ENCODE data around the gene CSNK1G1. TPM values are rescaled to one million over a fixed set of nuclear protein-coding genes. Genes with fewer than 3 reads are reported as not detected.

Gene CSNK1G1
- total and polyA plus RNA-seq, 2 donors (not counting 1 experiment from before 2014, with no cell fraction given): 18.2 to 27.1 TPM

DNA sequence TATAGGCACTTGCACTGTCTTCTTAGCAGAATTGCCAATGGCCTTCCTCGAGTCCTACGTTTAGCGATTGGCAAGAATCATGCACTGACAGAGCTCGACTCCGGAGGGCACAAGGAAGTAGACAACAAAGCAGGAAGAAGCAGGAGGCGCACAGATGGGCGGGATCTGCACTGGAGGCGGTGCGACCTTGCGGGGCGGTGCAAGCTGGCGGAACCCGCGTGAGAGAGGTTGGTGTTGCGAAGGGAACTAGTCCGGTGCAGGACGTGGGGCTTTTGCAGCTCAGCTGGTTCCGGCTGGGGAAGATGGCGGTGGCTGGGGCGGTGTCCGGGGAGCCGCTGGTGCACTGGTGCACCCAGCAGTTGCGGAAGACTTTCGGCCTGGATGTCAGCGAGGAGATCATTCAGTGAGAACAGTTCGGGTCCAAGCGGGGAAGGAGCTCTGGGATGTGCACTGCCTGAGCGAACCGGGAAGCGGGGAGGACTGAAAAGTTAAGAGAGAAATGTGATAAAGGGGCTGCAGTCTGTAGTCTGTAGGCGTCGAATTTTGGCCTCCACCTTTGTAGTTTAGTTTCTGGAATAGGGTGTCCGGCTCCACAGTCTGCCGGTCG is 31.7 kb upstream of the CSNK1G1 start, which contains the start of gene TRIP4:
Gene TRIP4, plus strand, starts transcription at position 275 of the 607 bp plus-strand sequence. Its CDS starts 28 bp downstream, at position 303.
- Histone ChIP-seq H3K27me3 (ENCODE audit: control insufficient read depth, insufficient read depth, low read length) (no peaks in the 10 kb centered on the region), H3K79me2 (ENCODE audit: control insufficient read depth, insufficient read depth, low read length) (peaks cover 23% of the 10 kb centered on the region), H3K27ac (ENCODE audit: insufficient read depth, low read length) (peak within 1 kb of the TSS; percentile 33), H3K9ac (ENCODE audit: insufficient read depth, low read length) (peak within 1 kb of the TSS; percentile 56), H3K36me3 (ENCODE audit: control insufficient read depth, insufficient read depth, low read length) (no peaks in the 10 kb centered on the region), H3K4me1 (ENCODE audit: control insufficient read depth, extremely low read depth, insufficient read depth, low read length) (no peaks in the 10 kb centered on the region), H2AFZ (ENCODE audit: low read length) (peak within 1 kb of the TSS; percentile 79), H3K4me3 (replicated peaks in 1 of 4; ENCODE audit: control extremely low read depth in 1 of 4, insufficient read depth in 1 of 4, low read depth in 3 of 4, low read length in 4 of 4) (peak within 1 kb of the TSS; percentile 77 to 98 (median 88)), H3K9me3 (ENCODE audit: control insufficient read depth, insufficient read depth, low read depth, low read length) (no peaks in the 10 kb centered on the region), H3K4me2 (ENCODE audit: extremely low read depth, insufficient read depth, low read length) (peak within 1 kb of the TSS; percentile 83), H4K20me1 (ENCODE audit: control insufficient read depth, extremely low read depth, insufficient read depth, low read length) (no peaks in the 10 kb centered on the region)
- peak; percentile 97 to 98 for DNase-seq (ENCODE audit: low read depth in 2 of 2)
- no peak for TF ChIP-seq EZH2 (IDR thresholded peaks at IDR 0.05; ENCODE audit: low read length, missing control alignments)
- no peak for TF ChIP-seq CTCF (conservative IDR thresholded peaks at IDR 0.05 in 1 of 2, IDR thresholded peaks at IDR 0.05 in 1 of 2; ENCODE audit: low read depth in 1 of 2, low read length in 2 of 2)

DNA sequence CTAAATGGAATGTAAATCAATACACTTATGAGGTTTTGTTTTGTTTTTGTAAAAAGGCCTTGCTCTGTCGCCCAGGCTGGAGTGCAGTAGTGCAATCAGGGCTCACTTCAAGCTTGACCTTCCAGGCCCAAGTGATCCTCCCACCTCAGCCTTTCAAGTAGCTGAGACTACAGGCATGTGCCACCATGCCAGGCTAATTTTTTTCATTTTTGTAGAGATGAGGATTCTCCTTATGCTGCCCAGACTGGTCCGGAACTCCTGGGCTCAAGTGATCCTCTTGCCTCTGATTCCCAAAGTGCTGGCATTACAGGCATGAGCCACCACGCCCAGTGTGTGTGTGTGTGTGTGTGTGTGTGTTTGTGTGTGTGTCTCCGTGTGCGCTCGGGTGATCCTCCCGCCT is 30.3 kb upstream of the CSNK1G1 start:
- Histone ChIP-seq H2AFZ (ENCODE audit: low read length) (no peak overlapping the region), H3K27ac (ENCODE audit: insufficient read depth, low read length) (no peak overlapping the region), H3K9me3 (ENCODE audit: control insufficient read depth, insufficient read depth, low read depth, low read length) (no peaks in the 10 kb centered on the region), H3K36me3 (ENCODE audit: control insufficient read depth, insufficient read depth, low read length) (no peaks in the 10 kb centered on the region), H3K79me2 (ENCODE audit: control insufficient read depth, insufficient read depth, low read length) (peaks cover 22% of the 10 kb centered on the region), H3K27me3 (ENCODE audit: control insufficient read depth, insufficient read depth, low read length) (no peaks in the 10 kb centered on the region), H3K4me3 (replicated peaks in 1 of 4; ENCODE audit: control extremely low read depth in 1 of 4, insufficient read depth in 1 of 4, low read depth in 3 of 4, low read length in 4 of 4) (no peak overlapping the region), H3K4me1 (ENCODE audit: control insufficient read depth, extremely low read depth, insufficient read depth, low read length) (no peaks in the 10 kb centered on the region), H3K4me2 (ENCODE audit: extremely low read depth, insufficient read depth, low read length) (no peak overlapping the region), H3K9ac (ENCODE audit: insufficient read depth, low read length) (no peak overlapping the region), H4K20me1 (ENCODE audit: control insufficient read depth, extremely low read depth, insufficient read depth, low read length) (no peaks in the 10 kb centered on the region)
- DNase-seq (ENCODE audit: low read depth in 2 of 2): no peak
- TF ChIP-seq EZH2 (IDR thresholded peaks at IDR 0.05; ENCODE audit: low read length, missing control alignments) (no peak), CTCF (conservative IDR thresholded peaks at IDR 0.05 in 1 of 2, IDR thresholded peaks at IDR 0.05 in 1 of 2; ENCODE audit: low read depth in 1 of 2, low read length in 2 of 2) (no peak)

DNA sequence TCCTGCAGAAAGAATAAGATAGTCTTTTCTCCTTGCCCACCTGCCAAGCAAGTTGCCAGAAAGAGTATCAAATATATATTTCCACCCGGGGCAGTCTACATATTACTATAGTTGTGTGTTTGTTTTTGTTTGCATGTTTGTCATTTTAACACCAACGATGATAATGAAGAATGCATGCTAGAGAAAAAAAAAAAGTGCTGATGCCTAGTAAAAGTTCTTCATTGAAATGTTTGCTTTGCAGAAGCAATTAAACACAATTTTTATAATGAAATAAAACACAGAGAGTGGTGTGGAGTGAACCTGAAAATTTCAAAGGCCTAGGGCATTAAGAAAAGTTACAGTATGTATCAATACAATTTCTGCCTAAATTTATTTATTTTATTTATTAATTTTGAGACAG is 27.8 kb upstream of the CSNK1G1 start:
- Histone ChIP-seq H3K9me3 (ENCODE audit: control insufficient read depth, insufficient read depth, low read depth, low read length) (no peaks in the 10 kb centered on the region), H3K79me2 (ENCODE audit: control insufficient read depth, insufficient read depth, low read length) (peaks cover 30% of the 10 kb centered on the region), H3K4me2 (ENCODE audit: extremely low read depth, insufficient read depth, low read length) (no peak overlapping the region), H3K27me3 (ENCODE audit: control insufficient read depth, insufficient read depth, low read length) (no peaks in the 10 kb centered on the region), H3K9ac (ENCODE audit: insufficient read depth, low read length) (no peak overlapping the region), H3K27ac (ENCODE audit: insufficient read depth, low read length) (no peak overlapping the region), H3K4me3 (replicated peaks in 1 of 4; ENCODE audit: control extremely low read depth in 1 of 4, insufficient read depth in 1 of 4, low read depth in 3 of 4, low read length in 4 of 4) (no peak overlapping the region), H4K20me1 (ENCODE audit: control insufficient read depth, extremely low read depth, insufficient read depth, low read length) (no peaks in the 10 kb centered on the region), H2AFZ (ENCODE audit: low read length) (no peak overlapping the region), H3K4me1 (ENCODE audit: control insufficient read depth, extremely low read depth, insufficient read depth, low read length) (peaks cover 3% of the 10 kb centered on the region), H3K36me3 (ENCODE audit: control insufficient read depth, insufficient read depth, low read length) (no peaks in the 10 kb centered on the region)
- TF ChIP-seq CTCF (conservative IDR thresholded peaks at IDR 0.05 in 1 of 2, IDR thresholded peaks at IDR 0.05 in 1 of 2; ENCODE audit: low read depth in 1 of 2, low read length in 2 of 2) (no peak), EZH2 (IDR thresholded peaks at IDR 0.05; ENCODE audit: low read length, missing control alignments) (no peak)
- no peak for DNase-seq (ENCODE audit: low read depth in 2 of 2)
